Muscle layer of duodenum (tissue), 2 donors: ENCODE measurements around the gene HOXA10.

ENCODE experiments used
- H3K27ac ChIP-seq: one replicate; pipeline ENCODE4 v1.7.0; 2013; ENCODE audit warnings: mild to moderate bottlenecking, low read length
- H3K27me3 ChIP-seq: one replicate; pipeline ENCODE4 v1.7.0; 2013; ENCODE audit warnings: low read depth, mild to moderate bottlenecking, control low read depth, low read length
- H3K36me3 ChIP-seq, 2 donors: one replicate each; pipeline ENCODE4 v1.7.0; 2013; ENCODE audit warnings: low read length in 2 of 2, control low read depth in 1 of 2, mild to moderate bottlenecking in 1 of 2; ENCODE audit not compliant: insufficient read depth in 2 of 2, control insufficient read depth in 1 of 2
- H3K4me1 ChIP-seq, 2 donors: one replicate each; pipeline ENCODE4 v1.7.0; 2013; ENCODE audit warnings: low read length in 2 of 2, mild to moderate bottlenecking in 2 of 2, control low read depth in 1 of 2, moderate library complexity in 1 of 2; ENCODE audit not compliant: insufficient read depth in 2 of 2, control insufficient read depth in 1 of 2
- H3K4me3 ChIP-seq, 2 donors: one replicate each; pipeline ENCODE4 v1.7.0; 2013; ENCODE audit warnings: low read length in 2 of 2, low read depth in 1 of 2, mild to moderate bottlenecking in 1 of 2
- H3K9me3 ChIP-seq, 2 donors: one replicate each; pipeline ENCODE4 v1.7.0; 2013; ENCODE audit warnings: low read length in 2 of 2, control low read depth in 1 of 2, mild to moderate bottlenecking in 1 of 2; ENCODE audit not compliant: control insufficient read depth in 1 of 2
- donor health status: healthy.

The HOXA10 gene

GRCh38 chr7:27187475-27188385, 13.6 kb upstream of the HOXA10 start:
- peaks cover 93% of the 10 kb centered on the region for H3K27me3 ChIP-seq
- peaks cover 0 to 50% of the 10 kb centered on the region in 2 donors for H3K4me1 ChIP-seq
- H3K27ac ChIP-seq, result no peak overlapping the region
- no peaks in the 10 kb centered on the region for H3K36me3 ChIP-seq
- H3K9me3 ChIP-seq, result peaks cover 0 to 8% of the 10 kb centered on the region in 2 donors
- no peak overlapping the region for H3K4me3 ChIP-seq

DNA sequence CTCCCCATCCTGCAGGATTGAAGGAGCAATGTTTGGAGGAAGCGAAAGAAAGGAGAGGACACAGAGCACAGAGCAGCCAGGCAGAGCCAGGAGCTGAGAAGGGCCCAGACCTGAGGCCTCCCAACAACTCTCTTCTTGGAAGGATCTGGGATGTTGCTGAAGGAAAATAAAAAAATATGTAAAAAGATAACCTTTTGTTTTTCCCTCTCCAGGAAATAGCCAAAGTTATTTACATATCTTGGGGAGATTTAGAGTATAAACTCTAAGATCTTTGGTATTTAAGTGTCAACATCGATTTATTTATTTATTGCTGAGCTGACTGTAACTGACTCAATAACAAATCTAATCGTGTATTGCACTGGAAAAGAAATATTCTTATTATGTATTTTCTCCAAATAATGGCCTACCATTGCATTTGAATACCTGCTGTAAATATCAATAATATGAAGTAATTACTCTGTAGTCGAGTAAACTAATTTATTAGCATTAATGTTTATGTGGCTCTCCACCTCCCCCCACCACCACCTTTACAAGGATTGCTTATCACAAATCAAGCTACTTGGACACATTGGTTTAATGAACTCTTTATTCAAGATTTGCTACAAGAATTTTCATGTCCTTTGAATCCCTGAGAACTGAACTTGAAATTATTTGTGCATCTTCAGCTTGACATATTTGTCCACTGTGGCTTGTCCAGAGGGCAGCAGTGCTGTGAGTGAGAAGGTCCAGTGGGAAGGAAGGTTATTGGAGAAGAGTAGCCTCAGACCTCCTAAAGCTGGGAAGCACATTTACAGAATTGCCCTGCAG, 12.8 kb upstream of the HOXA10 start:
- Histone ChIP-seq H3K4me1 (peaks cover 0 to 44% of the 10 kb centered on the region in 2 donors), H3K27ac (no peak overlapping the region), H3K9me3 (peaks cover 0 to 8% of the 10 kb centered on the region in 2 donors), H3K27me3 (peaks cover 97% of the 10 kb centered on the region), H3K4me3 (no peak overlapping the region), H3K36me3 (no peaks in the 10 kb centered on the region)

DNA sequence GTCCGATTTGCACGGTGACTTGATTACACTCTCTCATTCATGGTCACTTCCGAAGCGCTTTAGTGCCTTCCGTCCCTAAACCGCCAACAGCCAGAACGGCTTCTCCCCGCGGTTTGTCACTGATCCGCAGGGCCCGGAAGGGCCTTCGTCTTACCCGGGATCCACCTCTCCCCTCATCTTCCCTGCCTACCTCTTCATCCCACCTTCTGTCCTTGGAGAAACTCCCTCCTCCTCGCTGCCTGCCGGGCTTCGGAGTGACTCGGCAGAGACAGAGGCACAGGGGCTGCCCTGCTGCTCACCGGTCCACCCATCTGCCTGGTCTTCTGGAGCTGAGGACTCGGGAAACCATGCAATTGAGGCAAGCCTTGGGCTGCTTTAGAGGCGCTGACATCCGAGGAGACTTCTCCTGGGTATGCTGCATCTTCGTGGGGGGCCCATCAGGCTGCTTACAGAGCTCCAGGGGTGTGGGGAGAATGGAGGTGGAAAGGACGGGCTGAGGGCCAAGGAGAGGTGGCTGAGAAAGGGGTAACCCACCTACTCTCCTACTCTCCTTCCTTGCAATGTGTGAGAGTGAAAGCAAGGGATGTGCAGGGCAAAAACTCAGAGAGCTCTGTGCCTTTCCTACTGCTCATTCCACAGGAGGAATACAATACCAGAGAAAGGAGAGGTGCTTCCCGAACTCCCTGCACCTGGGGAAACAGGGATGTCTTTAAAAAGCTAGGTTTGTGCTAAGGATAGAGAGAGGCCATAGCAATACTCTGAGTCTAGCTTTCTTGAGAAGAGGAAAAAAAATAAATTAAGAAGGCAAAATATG, 11.9 kb upstream of the HOXA10 start:
- Histone ChIP-seq H3K4me3 (no peak overlapping the region), H3K4me1 (peaks cover 0 to 43% of the 10 kb centered on the region in 2 donors), H3K27me3 (peaks cover 94% of the 10 kb centered on the region), H3K36me3 (no peaks in the 10 kb centered on the region), H3K9me3 (peaks cover 0 to 8% of the 10 kb centered on the region in 2 donors), H3K27ac (no peak overlapping the region)

DNA sequence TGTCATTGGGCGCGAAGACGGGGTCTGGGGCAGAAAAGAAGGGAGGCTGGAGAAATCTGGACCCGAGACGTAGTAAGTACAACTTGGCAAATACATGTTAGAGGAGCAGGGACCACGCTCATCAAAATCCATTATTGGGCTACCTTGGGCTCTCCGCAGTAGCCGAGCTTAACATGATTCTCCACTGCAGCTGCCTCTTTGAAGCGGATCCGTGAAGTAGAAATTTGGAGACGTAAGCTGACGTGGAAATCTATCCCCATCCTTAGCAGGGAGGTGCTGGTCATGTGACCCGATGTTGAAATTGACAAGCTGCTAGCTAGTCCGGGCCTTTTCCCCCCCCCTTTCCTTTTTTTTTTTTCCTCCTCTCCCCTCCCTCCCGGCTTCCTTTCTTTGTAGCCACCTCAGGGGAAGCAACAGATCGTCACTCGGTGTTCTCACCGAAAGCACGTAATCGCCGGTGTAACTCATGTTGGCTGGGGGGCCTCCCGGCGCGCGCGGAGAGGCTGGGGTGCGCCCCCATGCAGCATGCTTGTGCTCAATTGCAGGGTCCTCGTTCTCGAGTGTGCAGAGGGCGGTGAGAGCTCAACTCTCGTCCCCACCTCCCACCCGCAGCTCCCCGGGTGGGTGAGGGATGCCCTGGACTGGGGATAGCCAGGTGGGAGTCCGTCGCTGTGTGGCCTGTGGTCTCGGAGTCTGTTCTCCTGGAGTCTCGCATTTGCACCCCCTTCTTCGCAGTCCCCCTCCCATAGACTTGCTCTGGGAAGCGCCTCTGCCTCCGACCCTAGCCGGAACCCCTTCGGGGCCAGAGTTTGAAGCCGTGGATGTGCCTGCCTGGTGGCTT, 11.1 kb upstream of the HOXA10 start, which contains the start of gene HOXA11:
HOXA11 (minus strand) TSS at position 220 of the 841 bp plus-strand sequence; CDS start at position 132, 88 bp downstream.
- Histone ChIP-seq H3K36me3 (no peaks in the 10 kb centered on the region), H3K9me3 (peaks cover 0 to 8% of the 10 kb centered on the region in 2 donors), H3K27me3 (peaks cover 94% of the 10 kb centered on the region), H3K4me3 (peak within 1 kb of the TSS in 1 of 2 donors; percentile 33), H3K4me1 (peaks cover 0 to 43% of the 10 kb centered on the region in 2 donors), H3K27ac (no peak within 1 kb of the TSS)

- peak overlapping the region in 1 of 2 donors; percentile 33 for H3K4me3 ChIP-seq
- no peak overlapping the region for H3K27ac ChIP-seq
- H3K27me3 ChIP-seq, result peaks cover 93% of the 10 kb centered on the region
- H3K36me3 ChIP-seq, result no peaks in the 10 kb centered on the region
- peaks cover 2 to 49% of the 10 kb centered on the region in 2 donors for H3K4me1 ChIP-seq
- H3K9me3 ChIP-seq, result peaks cover 0 to 8% of the 10 kb centered on the region in 2 donors
Observed at GRCh38 chr7:27184337-27185012, 10.4 kb upstream of the HOXA10 start.

DNA sequence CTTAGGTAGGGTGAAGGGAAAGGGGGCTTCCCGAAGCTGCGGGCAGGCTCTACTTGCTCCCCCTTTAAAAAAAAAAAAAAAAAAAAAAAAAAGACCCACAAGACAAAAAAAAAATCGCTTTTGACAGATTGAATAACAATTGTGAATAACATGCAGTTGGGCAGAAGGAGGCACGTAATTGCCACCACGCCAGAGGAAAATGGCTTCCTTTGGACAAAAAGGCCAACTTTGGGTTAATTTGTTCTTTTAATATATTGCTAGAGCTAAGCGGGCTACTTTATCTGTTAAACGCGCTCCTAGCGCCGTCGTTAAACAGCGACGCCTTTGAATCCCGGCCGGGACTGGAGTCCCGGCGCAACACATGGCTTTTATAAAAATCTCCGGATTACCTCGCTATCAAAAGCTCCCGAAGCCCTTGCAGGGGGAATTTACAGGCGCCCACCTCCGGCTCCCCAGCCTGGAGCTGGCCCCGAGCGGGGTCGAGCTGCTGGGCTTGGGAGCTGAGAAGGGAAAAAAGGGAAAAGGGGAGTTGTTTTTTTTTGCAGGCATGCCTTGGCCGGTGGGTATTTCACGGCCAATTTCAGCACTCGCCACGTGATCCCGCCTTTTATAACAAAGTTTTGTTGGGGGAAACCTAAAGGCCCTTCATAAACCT, 9.7 kb upstream of the HOXA10 start:
- H3K4me1 ChIP-seq, result peaks cover 4 to 49% of the 10 kb centered on the region in 2 donors

DNA sequence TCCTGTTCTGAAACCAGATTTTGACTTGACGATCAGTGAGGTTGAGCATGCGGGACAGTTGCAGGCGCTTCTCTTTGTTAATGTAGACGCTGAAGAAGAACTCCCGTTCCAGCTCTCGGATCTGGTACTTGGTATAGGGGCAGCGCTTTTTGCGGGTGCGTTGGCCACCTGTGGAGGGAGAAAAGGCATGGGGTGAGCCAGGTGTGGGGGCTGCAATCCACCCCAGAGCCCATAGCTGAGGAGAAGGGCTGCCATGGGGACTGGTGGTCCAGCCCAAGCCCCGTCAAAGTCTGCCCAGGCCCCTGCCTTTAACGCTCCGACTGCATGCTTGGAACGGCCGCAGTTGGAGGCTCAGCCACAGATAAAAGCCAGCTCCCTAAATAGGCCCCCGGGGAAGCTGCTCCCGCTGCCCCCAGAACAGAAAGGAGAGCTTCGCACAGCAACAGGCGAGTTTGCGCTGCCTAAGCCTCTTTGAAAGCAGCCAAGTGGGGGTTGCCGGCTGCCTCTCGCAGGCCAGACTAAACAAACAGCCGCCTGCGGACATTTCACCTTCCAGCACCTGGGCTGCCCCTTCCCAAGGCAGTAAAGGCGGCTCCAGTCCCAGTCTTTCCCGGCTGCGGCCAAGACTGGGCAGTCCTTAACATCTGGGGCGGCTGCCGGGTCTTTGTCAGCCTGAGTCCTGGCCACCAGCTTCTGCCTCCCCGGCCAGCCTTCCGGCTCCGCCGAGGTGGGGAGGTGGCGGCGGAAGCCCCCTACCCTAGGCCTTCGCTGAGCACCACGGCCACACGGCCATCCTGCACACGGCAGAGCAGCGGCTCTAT, 9.0 kb upstream of the HOXA10 start:
- Histone ChIP-seq H3K36me3 (no peaks in the 10 kb centered on the region), H3K9me3 (peaks cover 0 to 8% of the 10 kb centered on the region in 2 donors), H3K4me1 (peaks cover 4 to 42% of the 10 kb centered on the region in 2 donors), H3K4me3 (no peak overlapping the region), H3K27me3 (peaks cover 93% of the 10 kb centered on the region), H3K27ac (no peak overlapping the region)

More for the DNA sequence above, 9.7 kb upstream of the HOXA10 start:
- H3K4me3 ChIP-seq, result peak overlapping the region in 1 of 2 donors; percentile 33
- H3K9me3 ChIP-seq, result peaks cover 0 to 8% of the 10 kb centered on the region in 2 donors
- no peak overlapping the region for H3K27ac ChIP-seq
- H3K27me3 ChIP-seq, result peaks cover 93% of the 10 kb centered on the region
- no peaks in the 10 kb centered on the region for H3K36me3 ChIP-seq

DNA sequence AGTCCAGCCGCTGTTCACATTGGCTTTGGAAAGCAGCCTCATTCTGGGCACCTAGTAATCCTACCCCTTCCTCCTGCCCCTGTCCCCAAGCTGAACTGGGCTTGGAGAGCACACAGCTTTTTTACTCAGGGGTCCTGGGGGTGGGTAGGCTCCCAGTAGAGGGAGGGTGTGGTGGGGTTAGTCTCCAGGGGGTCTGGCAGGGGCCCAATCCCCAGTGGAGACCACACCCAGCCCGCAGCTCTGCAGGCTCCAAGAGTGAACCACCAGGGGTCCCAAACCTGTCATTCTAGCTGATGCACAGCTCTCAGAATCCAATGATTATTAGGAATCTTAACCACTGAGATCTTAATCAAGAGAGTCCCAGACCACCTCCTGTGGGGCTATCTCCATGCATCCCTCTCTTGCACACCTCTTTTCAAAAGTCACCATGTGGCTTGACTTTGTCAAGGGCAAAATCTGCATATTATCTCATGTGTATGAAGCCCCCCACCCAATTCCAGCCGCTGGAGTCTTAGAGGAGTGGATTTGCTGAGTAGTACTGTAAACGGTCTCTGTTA, 8.2 kb upstream of the HOXA10 start:
- Histone ChIP-seq H3K27ac (no peak overlapping the region), H3K36me3 (no peaks in the 10 kb centered on the region)

More for the DNA sequence above, 8.2 kb upstream of the HOXA10 start:
- no peak overlapping the region for H3K4me3 ChIP-seq
- peaks cover 0 to 8% of the 10 kb centered on the region in 2 donors for H3K9me3 ChIP-seq
- peaks cover 4 to 36% of the 10 kb centered on the region in 2 donors for H3K4me1 ChIP-seq
- peaks cover 93% of the 10 kb centered on the region for H3K27me3 ChIP-seq
